SK-N-SH (cell line): ENCODE measurements around the gene CERS6. TPM values are rescaled to one million over a fixed set of nuclear protein-coding genes. Genes with fewer than 3 reads are reported as not detected.

ENCODE experiments used
- CTCF ChIA-PET: fragments of 300-600, 350-600 bp; formaldehyde crosslinking; extraction: SDS; loops from one replicate; lab custom pipeline; 2021; lab: Yijun Ruan, JAX
- POLR2A ChIA-PET: fragments of 350-600 bp; sonication (Branson Sonifier 250); formaldehyde crosslinking; extraction: SDS; loops from one replicate; lab custom pipeline; 2020; ENCODE audit warnings: antibody characterized with exemption, inconsistent platforms; lab: Yijun Ruan, JAX
- DNase-seq: peaks from one replicate; pipeline ENCODE4 v3.0.0; 2012
- H2AFZ ChIP-seq: fragments of 200-600 bp; sonication (generic); 2 replicates; pipeline ENCODE4 v1.8.1; 2016; ENCODE audit warnings: antibody characterized with exemption, mild to moderate bottlenecking, low read depth
- H3F3A ChIP-seq: fragments of 200-600 bp; sonication (generic); replicated peaks from 2 replicates; pipeline ENCODE3; 2016; ENCODE audit warnings: antibody characterized with exemption, mild to moderate bottlenecking; ENCODE audit not compliant: insufficient read depth
- H3K27ac ChIP-seq, 2 experiments: fragments of 200-500 bp in 1 of 2; fragments of 200-600 bp in 1 of 2; sonication (Bioruptor generic) in 1 of 2; sonication (generic), shearing (Covaris generic) in 1 of 2; 2 replicates each; pipeline versions ENCODE4 v1.5.1 to v1.6.1; 2014 to 2016; ENCODE audit warnings: low read depth in 2 of 2, inconsistent platforms in 1 of 2, low read length in 1 of 2, mild to moderate bottlenecking in 1 of 2, mixed read lengths in 1 of 2
- H3K27me3 ChIP-seq: fragments of 200-600 bp; sonication (generic), shearing (Covaris generic); 2 replicates; pipeline ENCODE4 v1.6.1; 2016; ENCODE audit warnings: mixed run types; ENCODE audit not compliant: insufficient read depth
- H3K36me3 ChIP-seq, 2 experiments: fragments of 200-500 bp in 1 of 2; fragments of 200-600 bp in 1 of 2; sonication (Bioruptor generic) in 1 of 2; sonication (generic) in 1 of 2; replicated peaks in 1 of 2; 2 replicates each; pipeline versions ENCODE3 to v1.5.1; 2014 to 2016; ENCODE audit warnings: low read length in 1 of 2, mild to moderate bottlenecking in 1 of 2; ENCODE audit not compliant: insufficient read depth in 2 of 2, control insufficient read depth in 1 of 2
- H3K4me1 ChIP-seq, 2 experiments: fragments of 200-500 bp in 1 of 2; fragments of 200-600 bp in 1 of 2; sonication (Bioruptor generic) in 1 of 2; sonication (generic), shearing (Covaris generic) in 1 of 2; 2 replicates each; pipeline versions ENCODE4 v1.5.1 to v1.6.1; 2014 to 2016; ENCODE audit warnings: low read depth in 1 of 2, low read length in 1 of 2, mixed run types in 1 of 2; ENCODE audit not compliant: insufficient read depth in 2 of 2, control insufficient read depth in 1 of 2
- H3K4me2 ChIP-seq: fragments of 200-600 bp; sonication (generic), shearing (Covaris generic); 2 replicates; pipeline ENCODE4 v1.6.1; 2017; ENCODE audit warnings: mixed run types
- H3K4me3 ChIP-seq, 2 experiments: fragments of 200-500 bp in 1 of 2; fragments of 200-600 bp in 1 of 2; sonication (Bioruptor generic) in 1 of 2; sonication (generic), shearing (Covaris generic) in 1 of 2; 2 replicates each; pipeline versions ENCODE4 v1.5.1 to v1.8.1; 2014 to 2016; ENCODE audit warnings: low read depth in 2 of 2, inconsistent platforms in 1 of 2, low read length in 1 of 2, mild to moderate bottlenecking in 1 of 2, mixed read lengths in 1 of 2, moderate library complexity in 1 of 2
- H3K79me2 ChIP-seq: fragments of 200-600 bp; sonication (generic); 2 replicates; pipeline ENCODE4 v1.8.1; 2017; ENCODE audit warnings: mild to moderate bottlenecking; ENCODE audit not compliant: insufficient read depth
- H3K9ac ChIP-seq: fragments of 200-600 bp; sonication (generic); 2 replicates; pipeline ENCODE4 v1.6.1; 2017; ENCODE audit warnings: mixed run types
- H3K9me2 ChIP-seq: fragments of 200-600 bp; sonication (generic); 2 replicates; pipeline ENCODE4 v1.6.1; 2017; ENCODE audit warnings: mixed run types
- H3K9me3 ChIP-seq: fragments of 200-600 bp; sonication (generic); 2 replicates; pipeline ENCODE4 v1.6.1; 2017; ENCODE audit warnings: mixed run types, mild to moderate bottlenecking, moderate library complexity
- H4K20me1 ChIP-seq: fragments of 200-600 bp; sonication (generic); 2 replicates; pipeline ENCODE4 v1.6.1; 2017; ENCODE audit warnings: mild to moderate bottlenecking, mixed run types; ENCODE audit not compliant: insufficient read depth
- CTCF ChIP-seq: fragments of 200-600 bp; sonication (generic); IDR thresholded peaks from 2 replicates; pipeline ENCODE4 v1.6.1; 2017; ENCODE audit warnings: antibody characterized with exemption, mild to moderate bottlenecking, moderate library complexity
- ELF1 ChIP-seq: IDR thresholded peaks from 2 replicates; pipeline ENCODE4 v1.4.0; 2012
- FOSL2 ChIP-seq: IDR thresholded peaks from 2 replicates; pipeline ENCODE4 v1.4.0; 2012; ENCODE audit warnings: low read depth, mild to moderate bottlenecking, moderate library complexity, borderline replicate concordance
- FOXJ3 ChIP-seq: sonication (generic); formaldehyde crosslinking; IDR thresholded peaks from 2 replicates; pipeline ENCODE4 v1.5.1; 2020; ENCODE audit warnings: mild to moderate bottlenecking, missing genetic modification reagents
- FOXM1 ChIP-seq: IDR thresholded peaks from 2 replicates; pipeline ENCODE4 v1.4.0; 2012; ENCODE audit warnings: low read depth, mild to moderate bottlenecking
- JUND ChIP-seq: IDR thresholded peaks from 2 replicates; pipeline ENCODE4 v1.4.0; 2012
- MAX ChIP-seq: IDR thresholded peaks from 2 replicates; pipeline ENCODE4 v1.4.0; 2012; ENCODE audit warnings: low read depth
- NFIC ChIP-seq: IDR thresholded peaks from 2 replicates; pipeline ENCODE4 v1.4.0; 2012; ENCODE audit warnings: borderline replicate concordance
- NRF1 ChIP-seq: IDR thresholded peaks from 2 replicates; pipeline ENCODE4 v1.6.1; 2012; ENCODE audit warnings: low read depth, mild to moderate bottlenecking, low read length
- PBX3 ChIP-seq: IDR thresholded peaks from 2 replicates; pipeline ENCODE4; 2012
- RAD21 ChIP-seq: IDR thresholded peaks from 2 replicates; pipeline ENCODE4 v1.6.1; 2012; ENCODE audit warnings: mild to moderate bottlenecking, low read length
- RCOR1 ChIP-seq: fragments of 150-350 bp; IDR thresholded peaks from 2 replicates; pipeline ENCODE4 v1.6.1; 2017; ENCODE audit warnings: antibody characterized with exemption, low read length
- RFX5 ChIP-seq: IDR thresholded peaks from 2 replicates; pipeline ENCODE4 v1.6.1; 2012; ENCODE audit warnings: mild to moderate bottlenecking, improper control_type of control experiment, low read length
- RXRA ChIP-seq: IDR thresholded peaks from 2 replicates; pipeline ENCODE4 v1.4.0; 2012; ENCODE audit warnings: low read depth, mild to moderate bottlenecking, borderline replicate concordance
- SIN3A ChIP-seq: IDR thresholded peaks from 2 replicates; pipeline ENCODE4 v1.6.1; 2012; ENCODE audit warnings: low read depth, mild to moderate bottlenecking, low read length, moderate library complexity, borderline replicate concordance
- SMC3 ChIP-seq: IDR thresholded peaks from 2 replicates; pipeline ENCODE4 v1.6.1; 2012; ENCODE audit warnings: low read depth, low read length, improper control_type of control experiment
- TAF1 ChIP-seq: IDR thresholded peaks from 2 replicates; pipeline ENCODE4 v1.6.1; 2012; ENCODE audit warnings: low read depth, mild to moderate bottlenecking, low read length, moderate library complexity, borderline replicate concordance
- TCF12 ChIP-seq: IDR thresholded peaks from 2 replicates; pipeline ENCODE4 v1.4.0; 2012
- TEAD4 ChIP-seq: IDR thresholded peaks from 2 replicates; pipeline ENCODE4 v1.4.0; 2012; ENCODE audit warnings: mild to moderate bottlenecking, borderline replicate concordance; ENCODE audit not compliant: insufficient read depth
- YY1 ChIP-seq: IDR thresholded peaks from 2 replicates; pipeline ENCODE4 v1.4.0; 2012; ENCODE audit warnings: low read depth, mild to moderate bottlenecking
- WGBS: methylation state at CpG from one replicate; pipeline ENCODE4 v1.1.6; 2017; ENCODE audit warnings: low lambda C conversion rate; 5-methylcytosine and 5-hydroxymethylcytosine counted together
- polyA plus RNA-seq, 3 experiments: library from polyadenylated mRNA; depleted of rRNA; stranded (reverse); fragments of >200 nt; gene quantifications; 2 replicates each; pipeline ENCODE4 v1.2.3, GENCODE V29; 2012
- TF ChIP-seq, protein P1 (sequence below): IDR thresholded peaks from 2 replicates; pipeline ENCODE4 v1.4.0; 2012; ENCODE audit warnings: low read depth, borderline replicate concordance
- TF ChIP-seq, protein P2 (sequence below): fragments of 150-350 bp; IDR thresholded peaks from 2 replicates; pipeline ENCODE4 v1.6.1; 2016; ENCODE audit warnings: mild to moderate bottlenecking, low read depth, low read length
- TF ChIP-seq, protein P3 (sequence below): IDR thresholded peaks from 2 replicates; pipeline ENCODE4 v1.6.1; 2012; ENCODE audit warnings: mild to moderate bottlenecking, low read depth, low read length, moderate library complexity

Gene CERS6
- polyA plus RNA-seq, 1 of the 3 experiments (the other 2 are of a cell fraction): 1.8 TPM

DNA sequence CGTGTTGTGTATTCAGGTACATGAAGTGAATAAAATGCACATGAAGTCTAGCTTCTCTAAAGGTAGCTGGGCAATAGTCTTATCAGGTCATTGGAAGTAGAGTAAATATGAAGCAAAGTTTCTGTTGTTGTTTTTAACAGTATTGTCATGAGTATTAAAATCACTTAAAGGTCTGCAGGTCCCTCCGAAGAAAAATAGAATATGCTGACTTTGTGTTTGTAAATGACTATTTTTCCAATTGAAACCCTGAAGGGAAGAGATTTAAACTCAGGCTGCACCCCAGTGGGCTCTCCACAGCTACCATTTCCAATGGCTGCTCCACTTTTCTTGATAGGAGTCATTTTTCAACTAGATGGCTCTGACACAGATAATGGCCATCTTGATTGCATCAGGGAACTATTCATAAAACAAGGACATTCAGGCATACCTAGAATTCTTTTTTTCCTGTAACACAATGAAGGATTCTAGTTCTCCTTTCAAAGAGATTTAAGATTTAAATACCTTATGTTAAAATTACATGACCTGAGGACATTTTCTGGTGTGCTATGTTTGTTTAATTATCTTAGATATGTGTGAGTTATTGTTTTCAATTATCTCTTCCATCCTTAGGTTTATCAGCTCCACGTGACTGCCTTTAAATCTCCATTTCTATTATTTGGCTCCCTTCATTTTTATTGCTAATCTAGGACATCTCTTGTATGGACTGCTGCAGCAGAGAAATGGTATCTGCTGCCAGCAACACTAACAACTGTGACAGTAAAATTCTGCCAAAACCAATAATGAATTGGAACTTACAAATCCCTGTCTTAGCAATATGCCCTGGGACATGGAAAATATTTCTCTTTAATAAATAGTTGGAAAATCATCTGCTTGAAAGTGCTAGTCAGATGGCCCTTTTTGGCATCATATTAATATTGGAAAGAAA, 197.2 kb downstream of the CERS6 start:
- H2AFZ ChIP-seq: no peak overlapping the region
- H3F3A ChIP-seq: no peaks in the 10 kb centered on the region
- no peak overlapping the region for H3K4me2 ChIP-seq
- DNase-seq: peak; percentile 28
- H3K9me3 ChIP-seq: no peaks in the 10 kb centered on the region
- WGBS: 70% methylated on average over 3 of the region's 3 CpGs
- no peaks in the 10 kb centered on the region for H3K9me2 ChIP-seq
- POLR2A ChIA-PET: no interaction called here
- no peak overlapping the region for H3K4me3 ChIP-seq
- H3K27ac ChIP-seq: peak overlapping the region in 1 of 2 experiments; percentile 58; a peak in 1 of 4 replicates
- H3K9ac ChIP-seq: no peak overlapping the region
- H3K27me3 ChIP-seq: no peaks in the 10 kb centered on the region
- H4K20me1 ChIP-seq: no peaks in the 10 kb centered on the region
- peaks cover 0 to 23% of the 10 kb centered on the region in 2 experiments; a peak in 2 of 4 replicates for H3K4me1 ChIP-seq
- H3K36me3 ChIP-seq: no peaks in the 10 kb centered on the region
- no peaks in the 10 kb centered on the region for H3K79me2 ChIP-seq
- CTCF ChIA-PET: interaction anchor here (1.0 to 1.7 kb wide), 3 partner anchors 32 to 135 kb away, joined by 3 read pairs; no protein-coding TSS in a partner anchor
- no peak for TF ChIP-seq SMC3
- TF ChIP-seq PBX3: peak; percentile 26; the same call in 1 of the 2 replicates
- TF ChIP-seq MAX: no peak
- TF ChIP-seq, protein P1, sequence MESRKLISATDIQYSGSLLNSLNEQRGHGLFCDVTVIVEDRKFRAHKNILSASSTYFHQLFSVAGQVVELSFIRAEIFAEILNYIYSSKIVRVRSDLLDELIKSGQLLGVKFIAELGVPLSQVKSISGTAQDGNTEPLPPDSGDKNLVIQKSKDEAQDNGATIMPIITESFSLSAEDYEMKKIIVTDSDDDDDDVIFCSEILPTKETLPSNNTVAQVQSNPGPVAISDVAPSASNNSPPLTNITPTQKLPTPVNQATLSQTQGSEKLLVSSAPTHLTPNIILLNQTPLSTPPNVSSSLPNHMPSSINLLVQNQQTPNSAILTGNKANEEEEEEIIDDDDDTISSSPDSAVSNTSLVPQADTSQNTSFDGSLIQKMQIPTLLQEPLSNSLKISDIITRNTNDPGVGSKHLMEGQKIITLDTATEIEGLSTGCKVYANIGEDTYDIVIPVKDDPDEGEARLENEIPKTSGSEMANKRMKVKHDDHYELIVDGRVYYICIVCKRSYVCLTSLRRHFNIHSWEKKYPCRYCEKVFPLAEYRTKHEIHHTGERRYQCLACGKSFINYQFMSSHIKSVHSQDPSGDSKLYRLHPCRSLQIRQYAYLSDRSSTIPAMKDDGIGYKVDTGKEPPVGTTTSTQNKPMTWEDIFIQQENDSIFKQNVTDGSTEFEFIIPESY: no peak
- TF ChIP-seq SIN3A: no peak
- no peak for TF ChIP-seq TAF1
- 0 out of 2 replicates have a peak, but pooled peaks have one; percentile 7 for TF ChIP-seq RAD21
- TF ChIP-seq NFIC: no peak
- no peak for TF ChIP-seq JUND
- no peak for TF ChIP-seq RXRA
- no peak for TF ChIP-seq ELF1
- no peak for TF ChIP-seq TEAD4
- TF ChIP-seq FOXJ3 (CRISPR knock-in tag): no peak
- no peak for TF ChIP-seq FOSL2
- TF ChIP-seq, protein P2, sequence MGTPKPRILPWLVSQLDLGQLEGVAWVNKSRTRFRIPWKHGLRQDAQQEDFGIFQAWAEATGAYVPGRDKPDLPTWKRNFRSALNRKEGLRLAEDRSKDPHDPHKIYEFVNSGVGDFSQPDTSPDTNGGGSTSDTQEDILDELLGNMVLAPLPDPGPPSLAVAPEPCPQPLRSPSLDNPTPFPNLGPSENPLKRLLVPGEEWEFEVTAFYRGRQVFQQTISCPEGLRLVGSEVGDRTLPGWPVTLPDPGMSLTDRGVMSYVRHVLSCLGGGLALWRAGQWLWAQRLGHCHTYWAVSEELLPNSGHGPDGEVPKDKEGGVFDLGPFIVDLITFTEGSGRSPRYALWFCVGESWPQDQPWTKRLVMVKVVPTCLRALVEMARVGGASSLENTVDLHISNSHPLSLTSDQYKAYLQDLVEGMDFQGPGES: no peak
- TF ChIP-seq RCOR1: 0 out of 2 replicates have a peak, but pooled peaks have one; percentile 13
- peak; percentile 18; the same call in 1 of the 2 replicates for TF ChIP-seq TCF12
- TF ChIP-seq NRF1: no peak
- TF ChIP-seq RFX5: no peak
- TF ChIP-seq CTCF: no peak
- TF ChIP-seq YY1: no peak
- TF ChIP-seq, protein P3, sequence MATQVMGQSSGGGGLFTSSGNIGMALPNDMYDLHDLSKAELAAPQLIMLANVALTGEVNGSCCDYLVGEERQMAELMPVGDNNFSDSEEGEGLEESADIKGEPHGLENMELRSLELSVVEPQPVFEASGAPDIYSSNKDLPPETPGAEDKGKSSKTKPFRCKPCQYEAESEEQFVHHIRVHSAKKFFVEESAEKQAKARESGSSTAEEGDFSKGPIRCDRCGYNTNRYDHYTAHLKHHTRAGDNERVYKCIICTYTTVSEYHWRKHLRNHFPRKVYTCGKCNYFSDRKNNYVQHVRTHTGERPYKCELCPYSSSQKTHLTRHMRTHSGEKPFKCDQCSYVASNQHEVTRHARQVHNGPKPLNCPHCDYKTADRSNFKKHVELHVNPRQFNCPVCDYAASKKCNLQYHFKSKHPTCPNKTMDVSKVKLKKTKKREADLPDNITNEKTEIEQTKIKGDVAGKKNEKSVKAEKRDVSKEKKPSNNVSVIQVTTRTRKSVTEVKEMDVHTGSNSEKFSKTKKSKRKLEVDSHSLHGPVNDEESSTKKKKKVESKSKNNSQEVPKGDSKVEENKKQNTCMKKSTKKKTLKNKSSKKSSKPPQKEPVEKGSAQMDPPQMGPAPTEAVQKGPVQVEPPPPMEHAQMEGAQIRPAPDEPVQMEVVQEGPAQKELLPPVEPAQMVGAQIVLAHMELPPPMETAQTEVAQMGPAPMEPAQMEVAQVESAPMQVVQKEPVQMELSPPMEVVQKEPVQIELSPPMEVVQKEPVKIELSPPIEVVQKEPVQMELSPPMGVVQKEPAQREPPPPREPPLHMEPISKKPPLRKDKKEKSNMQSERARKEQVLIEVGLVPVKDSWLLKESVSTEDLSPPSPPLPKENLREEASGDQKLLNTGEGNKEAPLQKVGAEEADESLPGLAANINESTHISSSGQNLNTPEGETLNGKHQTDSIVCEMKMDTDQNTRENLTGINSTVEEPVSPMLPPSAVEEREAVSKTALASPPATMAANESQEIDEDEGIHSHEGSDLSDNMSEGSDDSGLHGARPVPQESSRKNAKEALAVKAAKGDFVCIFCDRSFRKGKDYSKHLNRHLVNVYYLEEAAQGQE: no peak
- no peak for TF ChIP-seq FOXM1
